ENCODE data around the gene ZBTB6. TPM values are rescaled to one million over a fixed set of nuclear protein-coding genes. Genes with fewer than 3 reads are reported as not detected.

ZBTB6 gene
- total RNA-seq, 2 experiments from 2014 or later, result 9.4 to 11.7 TPM

Other genes starting within 250 kb of the ZBTB6 start
- gene OR1L3, start 238.2 kb downstream of the ZBTB6 start, total RNA-seq, result not detected
- gene OR1L4, start 189.3 kb downstream of the ZBTB6 start, total RNA-seq, result not detected
- not detected for gene OR1L6, start 171.0 kb downstream of the ZBTB6 start, total RNA-seq
- not detected for gene OR5C1, start 124.4 kb downstream of the ZBTB6 start, total RNA-seq
- not detected for gene OR1K1, start 113.2 kb downstream of the ZBTB6 start, total RNA-seq
- gene PDCL, start 84.7 kb downstream of the ZBTB6 start, total RNA-seq, result 10 to 100 TPM; 22.0 to 29.0 TPM
- 10 to 100 TPM; 49.7 to 53.7 TPM for gene RC3H2, start 8.0 kb downstream of the ZBTB6 start, total RNA-seq
- gene ZBTB26, start 18.2 kb upstream of the ZBTB6 start, total RNA-seq, result 1 to 10 TPM; 7.7 to 9.0 TPM
- 10 to 100 TPM; 24.2 to 27.0 TPM for gene RABGAP1, start 27.7 kb upstream of the ZBTB6 start, total RNA-seq
- gene GPR21, start 120.3 kb upstream of the ZBTB6 start, total RNA-seq, result 1 to 10 TPM in 1 of 2 experiments, under 1 TPM in 1; 0.37 to 1.2 TPM

Measured in activated CD8-positive, alpha-beta memory T cell treated with anti-CD3 and anti-CD28 coated beads, Interleukin-2, amount 10 ng/mL, durations not matched to agents 7 days and 5 days (primary cell).